ENCODE results near the gene CDS1.

DNA sequence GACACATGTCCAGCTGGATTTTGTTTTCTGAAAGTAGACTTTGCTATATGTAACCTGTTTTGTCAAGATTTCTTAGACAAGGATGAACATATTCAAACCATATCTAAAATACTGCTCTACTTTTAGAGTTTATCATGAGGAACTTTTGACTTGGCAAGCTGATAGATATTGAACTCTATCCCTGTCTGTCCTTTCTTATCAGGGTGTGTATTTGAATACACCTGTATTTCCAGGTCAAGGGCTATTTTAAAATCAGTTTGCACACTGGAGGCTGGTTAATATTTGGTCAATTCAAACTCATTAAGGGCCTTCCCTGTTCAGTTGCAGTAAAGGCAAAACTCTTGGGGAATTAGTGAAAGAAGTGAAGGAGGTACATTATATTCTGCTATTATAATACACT is 2.3 kb downstream of the CDS1 start:
- TF ChIP-seq, protein P1, sequence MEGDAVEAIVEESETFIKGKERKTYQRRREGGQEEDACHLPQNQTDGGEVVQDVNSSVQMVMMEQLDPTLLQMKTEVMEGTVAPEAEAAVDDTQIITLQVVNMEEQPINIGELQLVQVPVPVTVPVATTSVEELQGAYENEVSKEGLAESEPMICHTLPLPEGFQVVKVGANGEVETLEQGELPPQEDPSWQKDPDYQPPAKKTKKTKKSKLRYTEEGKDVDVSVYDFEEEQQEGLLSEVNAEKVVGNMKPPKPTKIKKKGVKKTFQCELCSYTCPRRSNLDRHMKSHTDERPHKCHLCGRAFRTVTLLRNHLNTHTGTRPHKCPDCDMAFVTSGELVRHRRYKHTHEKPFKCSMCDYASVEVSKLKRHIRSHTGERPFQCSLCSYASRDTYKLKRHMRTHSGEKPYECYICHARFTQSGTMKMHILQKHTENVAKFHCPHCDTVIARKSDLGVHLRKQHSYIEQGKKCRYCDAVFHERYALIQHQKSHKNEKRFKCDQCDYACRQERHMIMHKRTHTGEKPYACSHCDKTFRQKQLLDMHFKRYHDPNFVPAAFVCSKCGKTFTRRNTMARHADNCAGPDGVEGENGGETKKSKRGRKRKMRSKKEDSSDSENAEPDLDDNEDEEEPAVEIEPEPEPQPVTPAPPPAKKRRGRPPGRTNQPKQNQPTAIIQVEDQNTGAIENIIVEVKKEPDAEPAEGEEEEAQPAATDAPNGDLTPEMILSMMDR (IDR thresholded peaks at IDR 0.05) = no peak
- no peak for TF ChIP-seq POLR2A (IDR thresholded peaks at IDR 0.05)

All from uterus (tissue), 2 donors.